ENCODE measurements around the gene MYO1D.
A peak's percentile ranks its signal among the peaks of the same experiment; 100 is the strongest.
"Not testable (repeated sequence)": the region's sequence is repeated elsewhere in the genome, so short reads cannot be mapped to it uniquely, and the experiment has no call there.

The MYO1D gene

DNA sequence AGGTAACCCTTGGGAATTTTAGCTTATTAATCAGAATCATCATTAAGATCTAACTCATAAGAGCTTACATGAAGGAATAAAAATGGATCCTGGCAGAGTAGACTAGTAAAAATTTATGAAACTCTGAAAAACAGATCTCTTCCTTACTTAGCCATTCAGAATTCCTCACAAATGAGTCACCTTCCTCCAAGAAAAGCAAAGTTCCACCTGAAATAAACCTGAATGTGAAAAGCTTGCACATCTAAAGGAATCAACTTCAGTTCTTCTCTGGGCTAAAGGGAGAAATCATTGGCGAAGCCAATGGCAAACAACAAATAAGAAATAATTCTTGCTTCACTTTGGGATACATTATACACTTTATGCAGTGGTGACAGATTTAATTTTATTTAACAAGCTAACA, 22.7 kb downstream of the MYO1D start:
- no peak for DNase-seq

DNA sequence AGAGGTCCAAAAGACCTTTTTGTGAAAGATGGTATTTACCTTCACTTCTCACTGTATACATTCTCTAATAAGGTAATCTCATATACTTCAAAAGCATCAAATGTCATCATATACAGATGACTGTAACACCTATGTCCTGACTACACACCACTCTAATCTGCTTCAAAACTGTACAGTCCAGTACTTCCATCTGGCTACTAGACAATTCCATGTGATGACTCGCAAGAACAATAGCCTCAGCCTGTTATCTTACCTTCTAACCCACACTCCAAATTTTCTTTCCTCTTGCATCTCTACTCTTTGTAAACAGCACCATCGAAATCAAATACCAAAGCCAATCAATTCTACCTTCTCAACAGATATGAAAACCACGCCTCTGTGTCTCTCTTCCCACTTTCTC, 24.1 kb downstream of the MYO1D start:
- DNase-seq, result no peak

DNA sequence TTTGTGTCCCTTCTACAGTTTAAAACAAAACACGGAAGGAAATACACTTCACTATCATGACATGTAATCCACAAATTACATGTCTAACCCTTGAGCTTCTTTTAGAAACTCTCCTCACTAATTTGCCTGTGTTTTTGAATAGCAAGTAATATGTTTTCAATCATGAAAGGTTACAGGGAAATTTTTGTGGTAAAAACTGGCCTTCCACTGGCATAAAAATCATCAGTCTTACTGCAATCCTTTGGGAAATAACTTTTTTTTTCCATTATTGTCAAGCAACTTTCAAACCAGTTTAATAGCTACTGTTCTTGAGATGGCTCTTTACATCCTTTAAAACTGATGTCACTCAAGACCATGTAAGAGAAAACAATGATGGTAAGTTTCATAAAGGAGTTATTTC, 27.0 kb downstream of the MYO1D start:
- DNase-seq, result no peak

DNA sequence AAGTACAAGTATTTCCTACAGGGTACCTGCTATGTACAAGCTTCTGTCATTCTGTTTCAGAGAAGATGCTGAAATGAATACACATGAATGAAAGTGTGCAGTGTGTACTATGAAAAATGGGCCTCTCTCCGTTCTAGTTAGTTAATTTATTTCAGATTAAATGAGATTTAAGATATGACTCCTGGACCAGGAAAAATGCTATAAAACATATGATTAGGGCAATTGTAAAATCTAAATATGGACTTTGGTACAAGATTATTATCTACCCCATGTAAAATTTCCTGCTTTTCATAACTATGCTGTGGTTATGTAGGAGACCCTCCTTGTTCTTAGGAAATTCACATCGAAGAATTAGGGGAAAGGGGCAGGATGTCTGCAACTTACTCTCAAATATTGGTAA, 28.9 kb downstream of the MYO1D start:
- no peak for DNase-seq

DNA sequence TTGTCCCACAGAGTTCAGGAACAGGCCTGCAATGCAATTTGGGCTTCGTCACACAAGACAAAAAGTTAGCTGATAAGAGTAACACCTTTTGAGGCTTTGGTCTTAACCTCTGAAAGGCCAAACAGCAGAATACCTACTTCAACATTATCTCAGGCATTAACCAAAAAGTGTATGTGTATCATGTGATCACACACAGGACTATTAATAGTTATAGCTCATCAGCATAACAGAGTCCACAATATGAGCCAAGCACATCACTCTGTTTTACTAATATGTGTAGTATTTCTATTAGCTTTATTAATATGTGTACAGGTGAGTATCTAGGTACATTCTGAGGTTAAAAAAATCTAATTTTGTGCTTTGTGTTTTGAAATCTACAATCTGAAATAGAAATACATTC, 30.8 kb downstream of the MYO1D start:
- no peak for DNase-seq

DNA sequence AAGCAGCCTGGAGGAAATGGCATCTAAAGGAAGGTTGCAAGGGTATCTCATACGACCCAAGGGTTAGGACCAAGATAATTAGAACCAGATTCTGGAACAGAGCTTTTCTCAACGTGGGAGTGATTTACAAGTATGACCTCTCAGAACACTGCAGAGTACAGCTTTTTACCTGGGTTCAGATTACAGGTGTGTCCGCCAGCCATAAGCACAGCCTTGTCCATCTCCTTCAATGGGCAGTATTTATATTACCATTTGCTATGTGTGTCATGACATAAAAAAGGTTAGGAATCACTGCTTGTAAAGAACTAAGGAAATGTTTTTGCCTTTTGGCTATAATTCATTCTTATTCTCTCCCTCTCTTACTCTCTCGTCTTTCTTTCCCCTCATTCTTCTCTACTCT, 36.7 kb downstream of the MYO1D start:
- no peak for DNase-seq

DNA sequence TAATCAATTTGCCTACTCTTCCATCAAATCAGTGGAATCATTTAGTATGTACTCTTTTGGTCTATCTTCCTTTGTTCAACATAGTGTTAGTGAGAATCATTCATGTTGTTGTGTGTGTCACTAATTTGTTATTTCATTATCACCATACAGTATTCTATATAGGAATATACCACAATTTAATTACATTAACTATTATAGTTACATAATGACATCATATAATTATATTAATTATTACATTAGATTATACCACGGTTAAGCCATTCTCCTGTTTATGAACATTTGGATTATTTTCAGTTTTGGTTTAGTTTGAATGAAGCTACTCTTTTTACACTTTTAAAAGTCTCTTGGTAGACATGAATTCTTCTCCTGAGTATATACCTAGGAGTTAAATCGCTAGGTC, 40.4 kb downstream of the MYO1D start:
- DNase-seq, result no peak

DNA sequence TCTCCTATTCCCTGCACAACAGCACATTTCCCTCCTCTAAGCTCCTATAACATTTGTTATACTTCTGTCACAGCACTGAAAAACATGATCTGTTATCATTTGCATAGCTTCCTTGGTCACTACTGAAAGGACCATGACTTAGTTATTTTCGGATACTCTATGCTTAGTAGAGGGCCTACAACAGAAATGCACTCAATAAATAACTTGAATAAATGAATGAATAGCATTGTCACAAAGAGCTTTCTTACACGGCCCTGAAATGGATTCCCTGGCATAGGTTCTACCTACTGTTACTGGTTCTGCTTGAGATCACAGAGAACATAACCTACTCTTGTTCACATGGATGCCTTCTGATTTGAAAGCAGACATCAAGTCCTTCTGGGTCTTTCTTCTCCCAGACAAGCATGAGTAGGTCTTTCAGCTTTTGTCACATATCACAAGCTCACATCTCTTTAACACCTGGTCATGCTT, 41.6 kb downstream of the MYO1D start:
- DNase-seq, result no peak

DNA sequence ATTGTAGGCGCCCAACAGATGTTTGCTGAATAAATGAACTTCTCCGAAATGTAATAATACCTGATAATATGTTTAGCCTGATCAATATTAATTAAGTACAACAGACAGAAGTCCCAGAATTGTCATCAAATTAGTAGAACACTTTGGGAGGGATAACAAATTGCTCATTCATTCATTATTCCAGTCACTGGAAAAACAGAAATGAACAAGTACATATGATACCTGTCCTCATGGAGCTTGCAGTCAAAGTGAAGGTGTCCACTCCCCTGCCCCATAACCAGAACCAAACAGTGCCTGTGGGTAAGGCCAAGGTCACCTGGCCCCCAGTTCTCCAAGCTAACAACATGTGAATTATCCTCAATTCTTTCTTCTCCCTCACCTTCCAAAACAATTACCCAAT, 42.8 kb downstream of the MYO1D start:
- no peak for DNase-seq

DNA sequence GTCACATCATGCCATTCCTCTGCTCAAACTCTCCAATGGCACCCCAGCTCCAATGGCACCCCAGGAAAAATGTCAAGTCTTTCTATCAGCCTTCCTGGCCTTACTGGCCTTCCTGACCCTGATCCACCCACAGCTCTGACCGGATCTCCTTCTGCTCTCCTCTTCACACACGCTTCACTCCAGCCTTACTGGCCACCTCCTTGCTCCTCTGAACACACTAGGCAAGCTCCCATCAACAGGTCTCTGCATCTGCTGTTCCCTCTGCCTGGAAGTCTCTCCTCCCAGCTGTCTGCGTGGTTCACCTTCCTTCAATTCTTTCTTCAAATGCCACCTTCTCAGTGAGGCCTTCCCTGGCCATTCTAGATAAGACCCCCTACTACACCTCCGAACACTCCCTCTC, 43.4 kb downstream of the MYO1D start:
- DNase-seq, result no peak

DNA sequence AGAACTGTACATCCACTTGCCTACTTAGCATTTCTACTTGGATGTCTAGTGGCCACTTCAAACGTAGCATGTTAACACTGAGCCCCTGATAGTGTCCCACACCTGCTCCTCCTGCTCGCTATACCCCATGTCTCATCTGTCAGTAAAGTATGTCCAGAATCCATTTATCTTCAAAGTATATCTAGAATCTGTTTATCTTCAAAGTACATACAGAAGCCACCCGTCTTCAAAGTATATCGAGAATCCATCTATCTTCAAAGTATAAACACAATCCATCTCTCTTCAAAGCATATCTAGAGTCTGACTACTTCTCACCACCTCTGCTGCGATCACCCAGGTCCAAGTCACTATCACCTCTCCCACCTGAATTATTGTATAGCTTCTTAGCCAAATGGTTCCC, 43.8 kb downstream of the MYO1D start:
- no peak for DNase-seq

DNA sequence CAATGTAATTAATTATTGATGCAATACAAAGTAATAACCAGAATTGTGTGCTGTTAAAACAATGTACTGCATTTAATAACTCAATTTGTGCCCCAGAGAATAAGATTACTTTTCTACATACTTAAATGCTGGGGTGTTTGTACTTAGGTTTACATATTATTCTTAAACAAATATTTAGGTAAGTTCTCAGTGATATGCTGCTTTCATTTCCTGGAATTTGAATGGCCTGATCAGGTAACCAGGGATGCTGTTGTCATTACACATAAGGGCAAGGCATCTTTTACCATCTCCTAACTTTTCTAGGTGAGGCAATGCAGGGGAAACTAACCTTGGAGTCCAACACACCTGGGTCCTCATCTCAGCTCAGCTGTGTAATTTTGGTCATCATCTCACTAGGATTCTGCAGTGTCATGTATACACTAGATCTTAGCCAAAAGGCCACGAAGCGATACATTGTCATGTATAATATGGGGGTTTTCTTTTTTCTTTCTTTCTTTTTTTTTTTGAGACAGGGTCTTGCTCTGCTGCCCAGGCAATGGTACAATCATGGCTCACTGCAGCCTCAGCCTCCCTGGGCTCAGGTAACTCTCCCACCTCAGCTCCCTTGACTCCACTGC, 45.2 kb downstream of the MYO1D start:
- DNase-seq, result no peak

DNA sequence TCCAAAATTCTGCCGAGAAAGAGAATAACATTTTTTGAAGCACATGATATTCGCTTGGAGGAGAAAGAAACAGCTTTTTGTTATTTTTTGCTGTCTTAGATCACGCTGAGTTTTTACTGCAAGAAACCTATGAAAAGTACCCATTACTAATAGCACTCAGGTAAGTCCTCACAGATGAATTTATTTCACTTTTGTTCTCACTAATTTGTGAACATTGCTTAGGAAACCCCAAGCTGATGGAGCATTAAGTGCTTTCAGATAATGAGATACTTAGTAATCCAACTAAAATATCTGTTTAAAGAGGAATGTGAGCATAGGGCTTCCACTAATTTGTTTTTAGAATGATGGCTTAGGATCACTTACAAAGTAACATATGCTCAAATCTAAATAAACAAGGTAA, 45.7 kb downstream of the MYO1D start:
- DNase-seq, result no peak

DNA sequence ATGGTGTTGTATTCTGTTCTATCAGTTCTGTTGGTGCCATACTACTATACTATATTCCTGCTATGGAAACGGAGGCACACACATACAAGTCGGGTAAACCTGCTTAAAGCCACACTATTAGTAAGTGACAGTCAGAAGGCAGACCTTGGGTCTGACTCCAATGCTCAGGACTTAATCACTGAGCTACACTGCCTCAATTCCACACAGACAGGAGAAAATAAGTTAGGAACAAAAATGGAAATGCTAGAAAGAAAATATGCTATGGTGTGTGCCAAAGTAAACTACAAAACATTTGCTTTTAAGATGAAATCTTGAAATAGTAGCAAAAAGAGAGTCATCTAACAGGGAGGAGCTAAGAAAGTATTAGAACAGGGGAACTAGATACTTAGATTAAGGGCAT, 48.1 kb downstream of the MYO1D start:
- DNase-seq, result no peak

DNA sequence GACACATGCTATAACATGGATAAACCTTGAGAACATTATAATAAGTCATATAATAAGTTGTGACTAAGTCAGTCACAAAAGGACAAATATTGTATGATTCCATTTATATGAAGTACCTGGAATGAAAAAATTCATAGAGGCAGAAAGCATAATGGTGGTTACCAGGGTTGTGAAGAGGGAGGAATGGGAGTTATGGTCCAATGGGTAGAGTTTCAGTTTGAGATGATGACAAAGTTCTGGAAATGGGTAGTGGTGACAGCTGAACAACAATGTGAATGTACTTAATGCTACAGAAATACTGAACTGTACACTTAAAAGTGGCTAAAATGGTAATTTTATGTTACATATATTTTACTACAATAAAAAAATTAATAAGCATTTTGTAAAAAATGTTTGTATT, 49.7 kb downstream of the MYO1D start:
- no peak for DNase-seq

DNA sequence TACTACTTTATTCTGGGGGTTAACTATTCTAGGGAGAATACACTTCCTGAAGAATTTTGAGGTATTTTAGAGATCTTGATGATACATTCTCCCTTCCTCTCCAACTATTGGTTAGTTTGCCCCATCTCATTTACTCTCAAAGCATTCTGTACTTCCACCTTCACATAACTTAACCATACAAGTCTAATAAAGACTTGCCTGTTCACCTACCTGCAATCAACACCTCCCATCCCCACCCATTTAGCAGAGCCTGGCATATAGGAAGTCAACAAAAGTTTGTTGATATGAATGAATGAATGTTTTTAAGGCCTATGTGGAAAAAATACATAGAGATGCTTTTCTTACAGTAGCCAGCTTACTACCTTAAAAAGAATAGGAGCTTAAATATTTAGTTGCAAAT, 50.8 kb downstream of the MYO1D start:
- DNase-seq, result no peak

DNA sequence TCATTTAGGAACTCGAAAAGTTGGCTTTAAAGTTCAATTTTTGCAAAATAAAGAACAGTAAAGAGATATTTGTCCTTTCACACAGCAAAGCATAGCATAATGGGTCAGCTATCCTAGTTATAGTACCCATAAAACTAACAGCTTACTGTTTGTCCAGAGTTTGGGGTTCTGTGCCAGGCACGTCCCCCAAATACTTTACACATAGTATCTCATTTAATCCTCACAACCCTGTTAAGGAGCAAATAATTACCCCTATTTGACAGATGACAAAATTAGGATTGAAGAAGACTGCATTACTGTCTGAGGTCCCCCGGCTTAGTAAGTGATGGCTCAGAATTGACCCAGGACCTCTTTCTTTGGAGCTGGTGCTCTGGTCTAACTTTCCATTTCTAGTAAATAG, 52.6 kb downstream of the MYO1D start:
- DNase-seq, result no peak

DNA sequence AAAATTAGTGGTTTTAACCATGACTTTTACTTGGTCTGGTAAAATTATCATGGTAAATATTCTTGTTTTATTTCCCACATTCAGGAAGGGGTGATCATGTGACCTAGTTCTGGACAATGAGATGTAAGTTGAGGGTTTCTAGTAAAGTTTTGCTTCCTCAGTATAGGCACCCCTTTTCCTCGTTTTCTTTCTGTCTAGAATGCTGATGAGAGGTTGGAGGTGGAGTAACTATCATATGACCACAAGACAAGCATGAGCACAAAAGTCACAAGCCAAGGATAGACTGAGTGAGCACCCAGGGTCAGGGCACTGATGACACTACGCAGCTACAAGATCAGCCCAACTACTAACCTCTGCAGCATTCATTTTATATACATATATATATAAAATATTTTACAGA, 53.9 kb downstream of the MYO1D start:
- DNase-seq, result no peak

DNA sequence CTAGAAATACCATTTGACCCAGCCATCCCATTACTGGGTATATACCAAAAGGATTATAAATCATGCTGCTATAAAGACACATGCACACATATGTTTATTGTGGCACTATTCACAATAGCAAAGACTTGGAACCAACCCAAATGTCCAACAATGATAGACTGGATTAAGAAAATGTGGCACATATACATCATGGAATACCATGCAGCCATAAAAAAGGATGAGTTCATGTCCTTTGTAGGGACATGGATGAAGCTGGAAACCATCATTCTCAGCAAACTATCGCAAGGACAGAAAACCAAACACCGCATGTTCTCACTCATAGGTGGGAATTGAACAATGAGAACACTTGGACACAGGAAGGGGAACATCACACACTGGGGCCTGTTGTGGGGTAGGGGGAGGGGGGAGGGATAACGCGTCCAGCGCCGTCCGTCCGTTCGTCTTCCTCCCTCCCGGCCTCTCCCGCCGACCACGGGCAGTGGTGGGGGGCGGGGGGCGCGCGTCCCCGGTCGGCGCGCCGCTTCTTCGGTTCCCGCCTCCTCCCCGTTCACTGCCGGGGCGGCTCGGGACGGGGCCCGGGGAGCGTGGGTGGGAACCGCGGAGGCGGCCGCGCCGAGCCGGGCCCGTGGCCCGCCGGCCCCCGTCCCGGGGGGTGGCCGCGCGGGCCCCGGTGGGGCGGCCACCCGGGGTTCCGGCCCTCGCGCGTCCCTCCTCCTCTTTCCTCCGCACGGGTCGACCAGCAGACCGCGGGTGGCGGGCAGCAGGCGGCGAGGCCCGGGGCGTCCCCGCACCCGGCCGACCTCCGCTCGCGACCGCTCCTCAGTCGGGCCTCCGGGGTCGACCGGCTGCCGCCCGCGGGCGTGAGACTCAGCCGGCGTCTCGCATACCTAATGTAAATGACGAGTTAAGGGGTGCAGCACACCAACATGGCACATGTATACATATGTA, 54.7 kb downstream of the MYO1D start:
- DNase-seq, result not testable (repeated sequence)

DNA sequence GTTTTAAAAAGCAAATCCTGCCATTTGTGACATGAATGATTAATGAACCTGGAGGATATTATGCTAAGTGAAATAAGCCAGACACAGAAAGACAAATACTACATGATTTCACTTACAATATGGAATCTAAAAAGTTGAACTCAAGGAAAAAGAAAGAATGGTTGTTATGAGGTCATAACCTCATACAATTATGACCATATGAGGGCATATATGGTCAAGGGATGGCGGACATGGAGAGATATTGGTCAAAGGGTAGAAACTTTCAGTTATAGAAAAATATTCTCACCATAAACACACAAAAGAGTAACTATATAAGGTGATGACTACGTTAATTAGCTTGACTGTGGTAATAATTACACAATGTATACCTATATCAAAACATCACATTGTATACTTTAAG, 56.5 kb downstream of the MYO1D start:
- DNase-seq, result no peak

DNA sequence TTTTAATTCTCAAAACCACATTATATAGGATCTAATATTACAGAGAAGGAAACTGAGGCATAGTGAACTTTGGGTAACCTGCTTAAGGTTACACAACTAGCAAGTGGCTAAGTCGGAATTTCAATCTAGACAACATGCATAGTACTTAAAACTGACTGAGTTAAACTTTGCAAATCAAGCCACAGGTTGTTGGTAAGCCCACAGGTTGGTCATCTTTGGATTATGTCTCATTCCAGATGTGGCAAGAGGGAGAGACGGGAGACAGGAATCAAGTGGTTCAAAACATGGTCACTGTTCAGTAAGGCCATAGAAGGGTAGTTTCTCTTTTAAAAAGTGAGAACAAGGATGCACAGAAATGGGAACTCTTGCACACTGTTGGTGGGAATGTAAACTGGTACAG, 57.1 kb downstream of the MYO1D start:
- no peak for DNase-seq

DNA sequence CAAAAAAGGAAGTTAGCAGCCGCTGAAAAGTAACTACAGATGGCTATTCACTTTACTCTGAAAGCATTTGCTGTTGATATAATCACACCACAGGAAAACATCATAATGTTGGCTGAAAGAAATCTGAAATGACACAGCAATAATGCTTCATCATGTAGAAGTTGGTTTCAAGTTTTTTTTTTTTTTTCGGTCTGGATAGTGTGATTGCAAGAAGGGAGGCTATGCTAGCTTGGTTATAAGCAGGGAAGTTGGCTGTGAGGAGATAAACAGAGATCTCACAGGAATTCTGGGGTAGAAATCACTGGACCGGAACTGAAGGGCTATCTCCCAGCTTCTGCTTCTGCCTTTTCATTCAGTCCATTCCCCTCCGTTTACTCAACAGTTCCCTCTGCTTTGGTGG, 57.9 kb downstream of the MYO1D start:
- peak; percentile 21 to 45 for DNase-seq

DNA sequence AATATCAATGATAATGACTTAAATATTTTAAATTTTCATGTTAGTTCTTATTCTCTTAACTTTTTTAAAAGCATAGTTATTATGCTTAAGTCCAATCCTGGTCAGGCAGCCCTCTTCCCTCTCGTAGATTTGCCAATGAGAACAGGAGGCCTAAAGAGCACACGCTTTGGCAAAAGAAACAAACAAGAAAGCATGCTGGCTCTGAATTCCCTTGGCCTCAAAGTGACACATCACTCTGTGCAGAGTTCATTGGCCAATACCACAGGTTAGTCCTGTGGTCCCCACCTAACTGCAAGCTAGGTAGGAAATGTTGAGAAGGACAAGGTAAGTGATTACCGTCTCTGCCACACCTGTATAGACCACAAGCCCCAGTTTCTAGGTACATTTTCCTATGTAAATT, 61.5 kb downstream of the MYO1D start:
- no peak for DNase-seq

DNA sequence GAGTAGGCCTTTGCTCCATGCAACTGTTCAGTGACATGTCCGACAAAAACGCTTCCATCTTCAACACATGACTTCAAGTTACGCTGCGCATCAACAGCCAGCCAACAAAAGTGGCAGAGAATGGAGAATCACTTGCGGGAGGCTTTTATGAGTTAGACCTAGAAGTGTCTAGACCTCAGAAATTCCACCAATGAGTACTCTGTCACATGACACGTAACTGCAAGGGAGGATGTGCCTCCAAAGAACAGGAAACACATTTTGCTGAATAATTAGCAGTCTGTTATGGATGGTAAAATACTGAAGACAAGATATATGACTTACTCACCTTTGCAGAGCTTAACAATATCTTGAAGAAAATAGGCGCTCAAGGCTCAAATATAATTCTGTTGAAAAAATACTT, 62.1 kb downstream of the MYO1D start:
- DNase-seq, result no peak

DNA sequence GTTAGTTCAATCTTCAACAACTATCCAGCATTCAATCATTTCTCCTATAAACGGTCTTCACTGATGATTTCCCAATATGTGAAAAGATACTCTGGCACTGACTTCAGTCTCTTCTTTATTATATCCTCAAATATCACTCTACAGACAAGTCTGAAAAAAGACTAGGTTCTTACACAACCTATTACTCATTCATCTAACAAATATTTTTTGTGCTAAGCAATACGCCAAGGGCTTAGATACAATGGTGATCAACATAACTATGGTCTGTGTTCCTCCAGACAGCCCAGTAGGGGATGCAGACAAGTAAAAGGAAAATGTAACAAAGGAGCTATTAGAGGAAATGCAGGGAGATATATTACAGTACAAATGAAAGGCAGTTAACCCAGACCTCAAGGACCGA, 63.9 kb downstream of the MYO1D start:
- DNase-seq, result no peak
